ENCODE results near the gene CASP3.

- TF ChIP-seq CTCF (conservative IDR thresholded peaks at IDR 0.05 in 1 of 2, IDR thresholded peaks at IDR 0.05 in 1 of 2; ENCODE audit: low read depth in 1 of 2, low read length in 2 of 2) = no peak
- no peak for TF ChIP-seq EZH2 (IDR thresholded peaks at IDR 0.05; ENCODE audit: low read length, missing control alignments)
Measured at GRCh38 chr4:184671101-184671500, 21.9 kb upstream of the CASP3 start.
